ENCODE data around the gene MYOM3. TPM values are rescaled to one million over a fixed set of nuclear protein-coding genes. Genes with fewer than 3 reads are reported as not detected.
"Not testable (repeated sequence)": the region's sequence is repeated elsewhere in the genome, so short reads cannot be mapped to it uniquely, and the experiment has no call there.

The MYOM3 gene
- total RNA-seq, 1 donor from 2014 or later, result not detected

GRCh38 chr1:24015221-24016210 is 96.4 kb downstream of the MYOM3 start:
- DNase-seq (ENCODE audit: low read depth, low spot score), result no peak
- Mint-ChIP-seq H3K27ac (ENCODE audit: unreplicated experiment) (no peak overlapping the region), H3K9me3 (no peaks in the 10 kb centered on the region), H3K4me1 (peaks cover 7% of the 10 kb centered on the region), H3K36me3 (ENCODE audit: low read depth) (no peaks in the 10 kb centered on the region), H3K4me3 (no peak overlapping the region), H3K27me3 (ENCODE audit: low read depth) (no peaks in the 10 kb centered on the region)
- TF ChIP-seq, protein P1, sequence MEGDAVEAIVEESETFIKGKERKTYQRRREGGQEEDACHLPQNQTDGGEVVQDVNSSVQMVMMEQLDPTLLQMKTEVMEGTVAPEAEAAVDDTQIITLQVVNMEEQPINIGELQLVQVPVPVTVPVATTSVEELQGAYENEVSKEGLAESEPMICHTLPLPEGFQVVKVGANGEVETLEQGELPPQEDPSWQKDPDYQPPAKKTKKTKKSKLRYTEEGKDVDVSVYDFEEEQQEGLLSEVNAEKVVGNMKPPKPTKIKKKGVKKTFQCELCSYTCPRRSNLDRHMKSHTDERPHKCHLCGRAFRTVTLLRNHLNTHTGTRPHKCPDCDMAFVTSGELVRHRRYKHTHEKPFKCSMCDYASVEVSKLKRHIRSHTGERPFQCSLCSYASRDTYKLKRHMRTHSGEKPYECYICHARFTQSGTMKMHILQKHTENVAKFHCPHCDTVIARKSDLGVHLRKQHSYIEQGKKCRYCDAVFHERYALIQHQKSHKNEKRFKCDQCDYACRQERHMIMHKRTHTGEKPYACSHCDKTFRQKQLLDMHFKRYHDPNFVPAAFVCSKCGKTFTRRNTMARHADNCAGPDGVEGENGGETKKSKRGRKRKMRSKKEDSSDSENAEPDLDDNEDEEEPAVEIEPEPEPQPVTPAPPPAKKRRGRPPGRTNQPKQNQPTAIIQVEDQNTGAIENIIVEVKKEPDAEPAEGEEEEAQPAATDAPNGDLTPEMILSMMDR (conservative IDR thresholded peaks at IDR 0.05), result no peak

DNA sequence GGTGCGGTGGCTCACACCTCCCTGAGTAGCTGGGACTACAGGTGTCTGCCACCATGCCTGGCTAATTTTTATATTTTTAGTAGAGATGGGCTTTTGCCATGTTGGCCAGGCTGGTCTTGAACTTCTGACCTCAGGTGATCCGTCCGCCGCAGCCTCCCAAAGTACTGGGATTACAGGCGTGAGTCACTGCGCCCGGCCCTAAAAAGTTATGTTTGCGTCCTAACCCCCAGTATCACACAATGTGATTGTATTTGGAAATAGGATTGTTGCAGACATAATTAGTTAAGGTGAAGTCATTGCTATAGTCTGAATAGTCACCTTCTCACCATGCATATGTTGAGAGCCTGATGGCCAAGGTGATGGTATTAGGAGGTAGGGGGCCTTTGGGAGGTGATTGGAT is 99.1 kb downstream of the MYOM3 start:
- not testable (repeated sequence) for H3K27ac Mint-ChIP-seq (ENCODE audit: unreplicated experiment); DNase-seq (ENCODE audit: low read depth, low spot score); H3K4me3 Mint-ChIP-seq; H3K4me1 Mint-ChIP-seq; H3K27me3 Mint-ChIP-seq (ENCODE audit: low read depth); H3K9me3 Mint-ChIP-seq; H3K36me3 Mint-ChIP-seq (ENCODE audit: low read depth)

GRCh38 chr1:24010650-24011049 is 101.3 kb downstream of the MYOM3 start:
- no peak for DNase-seq (ENCODE audit: low read depth, low spot score)
- H3K27ac Mint-ChIP-seq (ENCODE audit: unreplicated experiment), result no peak overlapping the region
- peaks cover 4% of the 10 kb centered on the region for H3K27me3 Mint-ChIP-seq (ENCODE audit: low read depth)
- H3K4me1 Mint-ChIP-seq, result no peaks in the 10 kb centered on the region
- no peaks in the 10 kb centered on the region for H3K9me3 Mint-ChIP-seq
- no peaks in the 10 kb centered on the region for H3K36me3 Mint-ChIP-seq (ENCODE audit: low read depth)
- H3K4me3 Mint-ChIP-seq, result no peak overlapping the region
- TF ChIP-seq, protein P1 (conservative IDR thresholded peaks at IDR 0.05), result no peak

GRCh38 chr1:24009406-24009805 is 102.5 kb downstream of the MYOM3 start:
- Mint-ChIP-seq H3K27me3 (ENCODE audit: low read depth) (peaks cover 7% of the 10 kb centered on the region), H3K27ac (ENCODE audit: unreplicated experiment) (no peak overlapping the region), H3K9me3 (no peaks in the 10 kb centered on the region), H3K4me3 (no peak overlapping the region), H3K36me3 (ENCODE audit: low read depth) (no peaks in the 10 kb centered on the region), H3K4me1 (no peaks in the 10 kb centered on the region)
- DNase-seq (ENCODE audit: low read depth, low spot score), result no peak
- TF ChIP-seq, protein P1 (conservative IDR thresholded peaks at IDR 0.05), result no peak

- H3K9me3 Mint-ChIP-seq; H3K4me3 Mint-ChIP-seq; H3K36me3 Mint-ChIP-seq (ENCODE audit: low read depth); H3K27ac Mint-ChIP-seq (ENCODE audit: unreplicated experiment); H3K4me1 Mint-ChIP-seq; H3K27me3 Mint-ChIP-seq (ENCODE audit: low read depth); DNase-seq (ENCODE audit: low read depth, low spot score): not testable (repeated sequence)
Observed at GRCh38 chr1:24008574-24009184, 103.3 kb downstream of the MYOM3 start.

GRCh38 chr1:24007079-24007478 is 104.9 kb downstream of the MYOM3 start:
- peaks cover 14% of the 10 kb centered on the region for H3K27me3 Mint-ChIP-seq (ENCODE audit: low read depth)
- TF ChIP-seq, protein P1 (conservative IDR thresholded peaks at IDR 0.05), result no peak
- no peak for DNase-seq (ENCODE audit: low read depth, low spot score)
- no peak overlapping the region for H3K27ac Mint-ChIP-seq (ENCODE audit: unreplicated experiment)
- no peaks in the 10 kb centered on the region for H3K36me3 Mint-ChIP-seq (ENCODE audit: low read depth)
- no peaks in the 10 kb centered on the region for H3K4me1 Mint-ChIP-seq
- H3K4me3 Mint-ChIP-seq, result no peak overlapping the region
- no peaks in the 10 kb centered on the region for H3K9me3 Mint-ChIP-seq

Other genes with a start within 250 kb of the MYOM3 start
- gene FUCA1, start 243.8 kb downstream of the MYOM3 start, total RNA-seq, result 6.7 and 7.6 TPM in 2 replicates
- not detected in 2 replicates for gene CNR2, start 198.8 kb downstream of the MYOM3 start, total RNA-seq
- gene PNRC2, start 152.3 kb downstream of the MYOM3 start, total RNA-seq, result 178 and 189 TPM in 2 replicates
- gene SRSF10, start 131.8 kb downstream of the MYOM3 start, total RNA-seq, result 219 and 228 TPM in 2 replicates
- not detected in 2 replicates for gene IL22RA1, start 31.0 kb upstream of the MYOM3 start, total RNA-seq
- 0.11 and 0.21 TPM in 2 replicates for gene IFNLR1, start 75.2 kb upstream of the MYOM3 start, total RNA-seq
- 0.12 TPM in 1 of 2 replicates, not detected in the other for gene GRHL3, start 207.2 kb upstream of the MYOM3 start, total RNA-seq

Data from neural crest cell (in vitro differentiated cells).